ENCODE data around the gene BUB3.

BUB3 gene

GRCh38 chr10:123154092-123154710, at the start of gene BUB3:
Gene BUB3 (plus strand): TSS chr10:123154402. CDS start chr10:123154918, 516 bp downstream.
- peak; percentile 97 for DNase-seq

GRCh38 chr10:123109466-123109865, 44.7 kb upstream of the BUB3 start:
- no peak for DNase-seq

- no peak for DNase-seq
These were observed 36.4 kb upstream of the BUB3 start for GRCh38 chr10:123117644-123118417.

- no peak for DNase-seq
These were observed 35.1 kb upstream of the BUB3 start for GRCh38 chr10:123119081-123119480.

- DNase-seq = no peak
These were observed 28.0 kb upstream of the BUB3 start for GRCh38 chr10:123126246-123126645.

GRCh38 chr10:123129618-123130271, 24.5 kb upstream of the BUB3 start:
- no peak for DNase-seq

- DNase-seq = peak; percentile 84
These were observed 21.4 kb upstream of the BUB3 start for GRCh38 chr10:123132576-123133477.

GRCh38 chr10:123133541-123134342, 20.5 kb upstream of the BUB3 start:
- no peak for DNase-seq

- DNase-seq = no peak
These were observed 19.8 kb upstream of the BUB3 start for GRCh38 chr10:123134343-123134914.

- no peak for DNase-seq
These were observed 19.2 kb upstream of the BUB3 start for GRCh38 chr10:123134915-123135414.

- no peak for DNase-seq
These were observed 18.6 kb upstream of the BUB3 start, which contains the start of gene HMX3 for GRCh38 chr10:123135415-123136141. Gene HMX3 (plus strand): TSS chr10:123135970. CDS start chr10:123136051, 81 bp downstream.

GRCh38 chr10:123136221-123136805, 17.9 kb upstream of the BUB3 start:
- DNase-seq = no peak

- DNase-seq = no peak
These were observed 17.2 kb upstream of the BUB3 start for GRCh38 chr10:123136806-123137642.

GRCh38 chr10:123139165-123139520, 15.1 kb upstream of the BUB3 start:
- no peak for DNase-seq

- DNase-seq = no peak
These were observed 14.6 kb upstream of the BUB3 start for GRCh38 chr10:123139521-123140163.

- DNase-seq = no peak
These were observed 13.8 kb upstream of the BUB3 start for GRCh38 chr10:123140164-123140982.

GRCh38 chr10:123140983-123141390, 13.2 kb upstream of the BUB3 start:
- no peak for DNase-seq

All from RPMI8226 (cell line).